ENCODE measurements around the gene GHDC.

GRCh38 chr17:42221886-42222745 is 27.8 kb upstream of the GHDC start:
- TF ChIP-seq CTCF (IDR thresholded peaks at IDR 0.05; ENCODE audit: low read depth, low read length) (peak; percentile 60), EZH2phosphoT487 (IDR thresholded peaks at IDR 0.05; ENCODE audit: low read depth) (no peak)
